GM12878 (cell line): Measurements from ENCODE around the gene PDE4DIP.
"Not testable (repeated sequence)": the region's sequence is repeated elsewhere in the genome, so short reads cannot be mapped to it uniquely, and the experiment has no call there.

Experiments used
- BCLAF1 ChIP-seq: fragments of 450-650 bp; IDR thresholded peaks from 2 replicates; pipeline ENCODE4 v1.6.1; 2017; ENCODE audit warnings: antibody characterized with exemption, mild to moderate bottlenecking, moderate library complexity
- BMI1 ChIP-seq: fragments of 450-650 bp; IDR thresholded peaks from 2 replicates; pipeline ENCODE4 v1.6.1; 2016; ENCODE audit warnings: mild to moderate bottlenecking, moderate library complexity, borderline replicate concordance
- CBX5 ChIP-seq: sonication (generic); IDR thresholded peaks from 2 replicates; pipeline ENCODE4 v1.6.1; 2016; ENCODE audit warnings: low read depth, moderate library complexity, mild to moderate bottlenecking, inconsistent platforms
- EED ChIP-seq: sonication (generic); IDR thresholded peaks from 2 replicates; pipeline ENCODE4 v1.6.1; 2016; ENCODE audit warnings: antibody characterized with exemption, low read depth
- FOXM1 ChIP-seq: IDR thresholded peaks from 2 replicates; pipeline ENCODE4 v1.6.1; 2012; ENCODE audit warnings: low read depth, mild to moderate bottlenecking, inconsistent platforms, low read length, moderate library complexity
- GABPA ChIP-seq: IDR thresholded peaks from 2 replicates; pipeline ENCODE4 v1.6.1; 2014; ENCODE audit warnings: antibody characterized with exemption, low read depth, mild to moderate bottlenecking, inconsistent platforms
- POLR2A ChIP-seq: IDR thresholded peaks from 2 replicates; pipeline ENCODE4 v1.6.1; 2011; ENCODE audit warnings: low read depth, mild to moderate bottlenecking, low read length
- RAD21 ChIP-seq: IDR thresholded peaks from 2 replicates; pipeline ENCODE4 v1.6.1; 2011; ENCODE audit warnings: mild to moderate bottlenecking, low read depth, low read length, moderate library complexity; ENCODE audit not compliant: insufficient read depth
- TCF12 ChIP-seq: IDR thresholded peaks from 2 replicates; pipeline ENCODE4 v1.6.1; 2011; ENCODE audit warnings: low read depth, mild to moderate bottlenecking, low read length
- ZBTB33 ChIP-seq: fragments of 450-650 bp; IDR thresholded peaks from 2 replicates; pipeline ENCODE4 v1.6.1; 2017; ENCODE audit warnings: mild to moderate bottlenecking
- ZSCAN29 ChIP-seq: fragments of 450-650 bp; IDR thresholded peaks from 2 replicates; pipeline ENCODE4 v1.6.1; 2017; ENCODE audit warnings: mild to moderate bottlenecking, moderate library complexity
- ZZZ3 ChIP-seq: IDR thresholded peaks from 2 replicates; pipeline ENCODE4 v1.6.1; 2011; ENCODE audit warnings: low read depth; ENCODE audit not compliant: control insufficient read depth, insufficient read length
- TF ChIP-seq, protein P1 (sequence below): fragments of 450-650 bp; IDR thresholded peaks from 2 replicates; pipeline ENCODE4 v1.6.1; 2016; ENCODE audit warnings: mild to moderate bottlenecking
- TF ChIP-seq, protein P2 (sequence below), 3 experiments: IDR thresholded peaks in 2 of 3; conservative IDR thresholded peaks in 1 of 3; 2 replicates each; pipeline ENCODE4 v1.5.1; 2011; ENCODE audit warnings: low read depth in 3 of 3, low read length in 3 of 3, mild to moderate bottlenecking in 3 of 3, control low read depth in 2 of 3, moderate library complexity in 2 of 3, inconsistent platforms in 1 of 3, mixed read lengths in 1 of 3; ENCODE audit not compliant: control insufficient read depth in 2 of 3, insufficient read depth in 1 of 3; ENCODE audit errors: extremely low read depth in 1 of 3

GRCh38 chr1:148845068-148845467 lies 840 bp downstream of the PDE4DIP start:
- not testable (repeated sequence) for TF ChIP-seq GABPA, ZSCAN29, BMI1, BCLAF1, ZZZ3, CBX5, RAD21, POLR2A, EED, FOXM1, TCF12, ZBTB33
- TF ChIP-seq, protein P1, sequence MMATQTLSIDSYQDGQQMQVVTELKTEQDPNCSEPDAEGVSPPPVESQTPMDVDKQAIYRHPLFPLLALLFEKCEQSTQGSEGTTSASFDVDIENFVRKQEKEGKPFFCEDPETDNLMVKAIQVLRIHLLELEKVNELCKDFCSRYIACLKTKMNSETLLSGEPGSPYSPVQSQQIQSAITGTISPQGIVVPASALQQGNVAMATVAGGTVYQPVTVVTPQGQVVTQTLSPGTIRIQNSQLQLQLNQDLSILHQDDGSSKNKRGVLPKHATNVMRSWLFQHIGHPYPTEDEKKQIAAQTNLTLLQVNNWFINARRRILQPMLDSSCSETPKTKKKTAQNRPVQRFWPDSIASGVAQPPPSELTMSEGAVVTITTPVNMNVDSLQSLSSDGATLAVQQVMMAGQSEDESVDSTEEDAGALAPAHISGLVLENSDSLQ: not testable (repeated sequence)
- TF ChIP-seq, protein P2, sequence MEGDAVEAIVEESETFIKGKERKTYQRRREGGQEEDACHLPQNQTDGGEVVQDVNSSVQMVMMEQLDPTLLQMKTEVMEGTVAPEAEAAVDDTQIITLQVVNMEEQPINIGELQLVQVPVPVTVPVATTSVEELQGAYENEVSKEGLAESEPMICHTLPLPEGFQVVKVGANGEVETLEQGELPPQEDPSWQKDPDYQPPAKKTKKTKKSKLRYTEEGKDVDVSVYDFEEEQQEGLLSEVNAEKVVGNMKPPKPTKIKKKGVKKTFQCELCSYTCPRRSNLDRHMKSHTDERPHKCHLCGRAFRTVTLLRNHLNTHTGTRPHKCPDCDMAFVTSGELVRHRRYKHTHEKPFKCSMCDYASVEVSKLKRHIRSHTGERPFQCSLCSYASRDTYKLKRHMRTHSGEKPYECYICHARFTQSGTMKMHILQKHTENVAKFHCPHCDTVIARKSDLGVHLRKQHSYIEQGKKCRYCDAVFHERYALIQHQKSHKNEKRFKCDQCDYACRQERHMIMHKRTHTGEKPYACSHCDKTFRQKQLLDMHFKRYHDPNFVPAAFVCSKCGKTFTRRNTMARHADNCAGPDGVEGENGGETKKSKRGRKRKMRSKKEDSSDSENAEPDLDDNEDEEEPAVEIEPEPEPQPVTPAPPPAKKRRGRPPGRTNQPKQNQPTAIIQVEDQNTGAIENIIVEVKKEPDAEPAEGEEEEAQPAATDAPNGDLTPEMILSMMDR (IDR thresholded peaks at IDR 0.05 in 2 of 3, conservative IDR thresholded peaks at IDR 0.05 in 1 of 3; ENCODE audit: control insufficient read depth in 2 of 3, extremely low read depth in 1 of 3, insufficient read depth in 1 of 3, low read depth in 3 of 3, low read length in 3 of 3): not testable (repeated sequence)
